Stimulated activated CD8-positive, alpha-beta memory T cell treated with anti-CD3 and anti-CD28 coated beads, Interleukin-12 subunit alpha, Interleukin-12 subunit beta, amount 100 ng/mL, for 24 hours (primary cell): ENCODE data around the gene OR51M1.
"Not testable (repeated sequence)": the region's sequence is repeated elsewhere in the genome, so short reads cannot be mapped to it uniquely, and the experiment has no call there.

ENCODE experiments used
- DNase-seq: peaks from one replicate; pipeline ENCODE4 v3.0.0-alpha.2; 2020; ENCODE audit errors: extremely low read depth

Gene OR51M1

GRCh38 chr11:5383576-5383975 lies at the start of gene OR51M1:
Gene OR51M1 (plus strand): TSS chr11:5383812. CDS start chr11:5389399, 5,587 bp downstream.
- DNase-seq: no peak

GRCh38 chr11:5335170-5335569 lies 48.4 kb upstream of the OR51M1 start:
- no peak for DNase-seq

GRCh38 chr11:5336331-5336730 lies 47.3 kb upstream of the OR51M1 start:
- DNase-seq: no peak

GRCh38 chr11:5337253-5337652 lies 46.4 kb upstream of the OR51M1 start:
- DNase-seq: not testable (repeated sequence)

GRCh38 chr11:5339771-5340322 lies 43.8 kb upstream of the OR51M1 start:
- no peak for DNase-seq

- DNase-seq: no peak
Measured at GRCh38 chr11:5343474-5344335, 39.9 kb upstream of the OR51M1 start, which contains the start of gene OR51B5. Gene OR51B5 (minus strand): TSS chr11:5343524. CDS start chr11:5343524, 0 bp downstream.

GRCh38 chr11:5345831-5346230 lies 37.8 kb upstream of the OR51M1 start:
- no peak for DNase-seq

GRCh38 chr11:5348551-5349194 lies 34.9 kb upstream of the OR51M1 start:
- no peak for DNase-seq

- no peak for DNase-seq
Measured at GRCh38 chr11:5349550-5349949, 34.1 kb upstream of the OR51M1 start.

GRCh38 chr11:5351208-5351607 lies 32.4 kb upstream of the OR51M1 start, which contains the start of gene OR51B6:
Gene OR51B6 (plus strand): TSS chr11:5351508. CDS start chr11:5351508, 0 bp downstream.
- DNase-seq: no peak

- DNase-seq: not testable (repeated sequence)
Measured at GRCh38 chr11:5356031-5356430, 27.6 kb upstream of the OR51M1 start.

- no peak for DNase-seq
Measured at GRCh38 chr11:5362017-5362625, 21.5 kb upstream of the OR51M1 start.

- no peak for DNase-seq
Measured at GRCh38 chr11:5363679-5364078, 19.9 kb upstream of the OR51M1 start.

GRCh38 chr11:5364214-5364613 lies 19.4 kb upstream of the OR51M1 start:
- DNase-seq: no peak

GRCh38 chr11:5366365-5366764 lies 17.2 kb upstream of the OR51M1 start:
- not testable (repeated sequence) for DNase-seq

- DNase-seq: no peak
Measured at GRCh38 chr11:5366856-5367255, 16.8 kb upstream of the OR51M1 start.

GRCh38 chr11:5367448-5368074 lies 16.1 kb upstream of the OR51M1 start:
- DNase-seq: no peak

- no peak for DNase-seq
Measured at GRCh38 chr11:5368502-5369043, 15.0 kb upstream of the OR51M1 start.

GRCh38 chr11:5369789-5370188 lies 13.8 kb upstream of the OR51M1 start:
- no peak for DNase-seq

- no peak for DNase-seq
Measured at GRCh38 chr11:5380740-5381342, 2.8 kb upstream of the OR51M1 start.

GRCh38 chr11:5384335-5384734 lies 723 bp downstream of the OR51M1 start:
- DNase-seq: no peak
